OCI-LY7 (cell line): ENCODE measurements around the gene LENG1. TPM values are rescaled to one million over a fixed set of nuclear protein-coding genes. Genes with fewer than 3 reads are reported as not detected.

Experiments used
- BruUV-seq: library from RNA; stranded (reverse); fragments of 400-500 nt; replicated peaks from 2 replicates; lab custom pipeline; 2021; lab: Mats Ljungman, UMichigan
- CTCF ChIA-PET: fragments of 300-600 bp; sonication (Branson Sonifier 250); formaldehyde crosslinking; loops from one replicate; lab custom pipeline; 2022; ENCODE audit warnings: antibody characterized with exemption; ENCODE audit not compliant: unreplicated experiment; lab: Charles Lee
- POLR2A ChIA-PET: fragments of 300-600 bp; sonication (Branson Sonifier 250); formaldehyde crosslinking; loops from one replicate; lab custom pipeline; 2022; ENCODE audit warnings: antibody characterized with exemption; lab: Charles Lee
- DNase-seq: peaks from one replicate; pipeline ENCODE4 v3.0.0-alpha.2; 2015; ENCODE audit warnings: low spot score
- H2AFZ ChIP-seq: fragments of 200-600 bp; sonication (generic), shearing (Covaris generic); 2 replicates; pipeline ENCODE4 v1.6.1; 2014; ENCODE audit warnings: mild to moderate bottlenecking, antibody characterized with exemption, low read length, moderate library complexity
- H3K27ac ChIP-seq: fragments of 200-600 bp; sonication (generic); 2 replicates; pipeline ENCODE4 v1.5.1; 2014; ENCODE audit warnings: mixed run types, low read depth, mild to moderate bottlenecking, moderate library complexity, low read length, inconsistent platforms; ENCODE audit not compliant: poor library complexity, severe bottlenecking
- H3K36me3 ChIP-seq: fragments of 200-600 bp; sonication (generic); 2 replicates; pipeline ENCODE4 v1.6.1; 2014; ENCODE audit warnings: mild to moderate bottlenecking, antibody characterized with exemption, low read length, moderate library complexity, mixed read lengths; ENCODE audit not compliant: insufficient read depth
- H3K4me1 ChIP-seq: fragments of 200-600 bp; sonication (generic); 2 replicates; pipeline ENCODE4 v1.5.1; 2014; ENCODE audit warnings: mild to moderate bottlenecking, low read length; ENCODE audit not compliant: insufficient read depth, poor library complexity, severe bottlenecking
- H3K4me2 ChIP-seq: fragments of 200-600 bp; sonication (generic); 2 replicates; pipeline ENCODE4 v1.6.1; 2014; ENCODE audit warnings: mild to moderate bottlenecking, low read length
- H3K4me3 ChIP-seq: fragments of 200-600 bp; sonication (generic); 2 replicates; pipeline ENCODE4 v1.5.1; 2014; ENCODE audit warnings: mild to moderate bottlenecking, low read depth, low read length; ENCODE audit not compliant: poor library complexity, severe bottlenecking
- H3K79me2 ChIP-seq: fragments of 200-600 bp; sonication (generic); 2 replicates; pipeline ENCODE4 v1.6.1; 2016; ENCODE audit warnings: low read depth, mild to moderate bottlenecking, low read length, moderate library complexity, mixed read lengths; ENCODE audit not compliant: insufficient read depth
- H3K9me2 ChIP-seq: fragments of 200-600 bp; sonication (generic); 2 replicates; pipeline ENCODE4 v1.6.1; 2016; ENCODE audit warnings: mild to moderate bottlenecking, low read length, mixed read lengths; ENCODE audit not compliant: insufficient read depth
- H3K9me3 ChIP-seq: fragments of 200-600 bp; sonication (generic); 2 replicates; pipeline ENCODE4 v1.6.1; 2014; ENCODE audit warnings: mild to moderate bottlenecking, mixed run types, low read length, mixed read lengths
- H4K20me1 ChIP-seq: fragments of 200-600 bp; sonication (generic); 2 replicates; pipeline ENCODE4 v1.6.1; 2014; ENCODE audit warnings: mild to moderate bottlenecking, antibody characterized with exemption, low read length, moderate library complexity, mixed read lengths; ENCODE audit not compliant: insufficient read depth
- EZH2phosphoT487 ChIP-seq: fragments of 200-600 bp; sonication (generic); IDR thresholded peaks from 2 replicates; pipeline ENCODE4 v1.6.1; 2018; ENCODE audit warnings: low read depth, borderline replicate concordance, mild to moderate bottlenecking, mixed run types, antibody characterized with exemption, low read length, moderate library complexity, mixed read lengths
- intact Hi-C: fragments of 100-400 bp; cut with micrococcal nuclease; formaldehyde crosslinking; loops from one replicate; pipeline ENCODE4 v1.10.0; 2022; ENCODE audit not compliant: unreplicated experiment
- total RNA-seq, 2 experiments: library from RNA; depleted of rRNA in 1 of 2; stranded (reverse); fragments of >200 nt in 1 of 2; shearing (Covaris generic) in 1 of 2; gene quantifications; 2 replicates each; pipeline ENCODE4 v1.2.3, GENCODE V29; 2014 to 2022
- TF ChIP-seq, protein P1 (sequence below): fragments of 200-600 bp; sonication (generic); conservative IDR thresholded peaks from 2 replicates; pipeline ENCODE4 v1.5.1; 2014; ENCODE audit warnings: mild to moderate bottlenecking, antibody characterized with exemption, low read length, moderate library complexity, mixed read lengths

The LENG1 gene
- total RNA-seq, 2 experiments from 2014 or later = 4.7 to 8.0 TPM

DNA sequence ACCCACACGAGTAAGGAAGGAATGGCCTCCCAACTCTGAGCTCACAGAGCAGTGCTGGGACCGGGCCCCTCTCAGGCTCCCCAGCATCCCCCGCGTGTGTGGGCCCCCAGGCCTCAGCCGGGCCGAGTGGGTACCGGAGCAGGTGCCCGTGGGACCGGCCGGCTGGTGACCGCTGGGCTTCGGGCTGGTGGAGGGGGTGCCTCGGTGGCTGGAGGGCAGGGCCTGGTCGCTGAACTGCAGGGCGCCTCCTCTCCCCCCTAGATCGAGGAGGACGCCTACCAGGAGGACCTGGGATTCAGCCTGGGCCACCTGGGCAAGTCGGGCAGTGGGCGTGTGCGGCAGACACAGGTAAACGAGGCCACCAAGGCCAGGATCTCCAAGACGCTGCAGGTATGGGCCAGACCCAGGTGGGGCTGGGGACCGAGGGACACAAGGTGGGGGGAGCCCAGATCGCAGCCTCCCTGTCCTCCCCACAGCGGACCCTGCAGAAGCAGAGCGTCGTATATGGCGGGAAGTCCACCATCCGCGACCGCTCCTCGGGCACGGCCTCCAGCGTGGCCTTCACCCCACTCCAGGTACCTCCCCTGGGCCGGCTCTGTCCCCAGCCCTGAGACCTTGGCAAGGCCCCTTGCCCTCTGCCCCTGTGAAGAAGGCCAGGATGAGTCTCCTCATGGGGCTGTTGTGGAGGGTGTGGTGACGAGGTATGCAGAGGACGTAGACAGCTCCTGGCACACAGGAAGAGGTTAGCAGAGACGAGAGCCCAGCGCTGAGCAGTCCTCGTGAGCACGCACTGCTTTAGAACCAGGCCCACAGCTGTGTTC lies 30.5 kb downstream of the LENG1 start:
- TF ChIP-seq EZH2phosphoT487 = no peak
- TF ChIP-seq, protein P1, sequence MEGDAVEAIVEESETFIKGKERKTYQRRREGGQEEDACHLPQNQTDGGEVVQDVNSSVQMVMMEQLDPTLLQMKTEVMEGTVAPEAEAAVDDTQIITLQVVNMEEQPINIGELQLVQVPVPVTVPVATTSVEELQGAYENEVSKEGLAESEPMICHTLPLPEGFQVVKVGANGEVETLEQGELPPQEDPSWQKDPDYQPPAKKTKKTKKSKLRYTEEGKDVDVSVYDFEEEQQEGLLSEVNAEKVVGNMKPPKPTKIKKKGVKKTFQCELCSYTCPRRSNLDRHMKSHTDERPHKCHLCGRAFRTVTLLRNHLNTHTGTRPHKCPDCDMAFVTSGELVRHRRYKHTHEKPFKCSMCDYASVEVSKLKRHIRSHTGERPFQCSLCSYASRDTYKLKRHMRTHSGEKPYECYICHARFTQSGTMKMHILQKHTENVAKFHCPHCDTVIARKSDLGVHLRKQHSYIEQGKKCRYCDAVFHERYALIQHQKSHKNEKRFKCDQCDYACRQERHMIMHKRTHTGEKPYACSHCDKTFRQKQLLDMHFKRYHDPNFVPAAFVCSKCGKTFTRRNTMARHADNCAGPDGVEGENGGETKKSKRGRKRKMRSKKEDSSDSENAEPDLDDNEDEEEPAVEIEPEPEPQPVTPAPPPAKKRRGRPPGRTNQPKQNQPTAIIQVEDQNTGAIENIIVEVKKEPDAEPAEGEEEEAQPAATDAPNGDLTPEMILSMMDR = no peak
- Histone ChIP-seq H3K27ac (no peak overlapping the region), H2AFZ (no peak overlapping the region), H4K20me1 (no peaks in the 10 kb centered on the region), H3K79me2 (no peaks in the 10 kb centered on the region), H3K4me3 (no peak overlapping the region), H3K4me1 (no peaks in the 10 kb centered on the region), H3K4me2 (no peak overlapping the region), H3K9me2 (no peaks in the 10 kb centered on the region), H3K36me3 (peaks cover 64% of the 10 kb centered on the region), H3K9me3 (no peaks in the 10 kb centered on the region)
- ChIA-PET CTCF (no interaction called here), POLR2A (no interaction called here)
- intact Hi-C loops = no loop called here
- no peak for DNase-seq
- BruUV-seq = no TSS peak

DNA sequence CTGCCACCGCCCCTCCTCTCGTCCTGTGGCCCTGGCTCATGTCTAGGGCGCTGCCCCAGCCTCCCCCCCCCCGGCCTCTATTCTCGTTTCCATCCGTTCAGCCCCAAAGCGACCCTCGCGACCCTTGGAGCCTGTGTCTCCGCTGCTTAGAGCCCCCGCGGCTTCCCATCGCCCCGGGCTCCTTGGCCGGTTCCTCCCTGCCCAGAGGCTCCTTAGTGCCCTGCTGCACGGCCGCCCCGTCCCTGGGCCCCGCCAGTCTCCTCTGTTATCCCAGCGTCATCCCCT lies 31.1 kb downstream of the LENG1 start:
- CTCF ChIA-PET = no interaction called here
- Histone ChIP-seq H3K4me2 (no peak overlapping the region), H3K4me1 (no peaks in the 10 kb centered on the region), H3K9me2 (no peaks in the 10 kb centered on the region), H3K36me3 (peaks cover 70% of the 10 kb centered on the region), H4K20me1 (no peaks in the 10 kb centered on the region), H3K9me3 (no peaks in the 10 kb centered on the region), H3K27ac (no peak overlapping the region), H2AFZ (no peak overlapping the region), H3K4me3 (no peak overlapping the region), H3K79me2 (no peaks in the 10 kb centered on the region)
- TF ChIP-seq, protein P1 = no peak
- TF ChIP-seq EZH2phosphoT487 = no peak
- intact Hi-C loops = no loop called here
- DNase-seq = no peak
- POLR2A ChIA-PET = no interaction called here
- no TSS peak for BruUV-seq

DNA sequence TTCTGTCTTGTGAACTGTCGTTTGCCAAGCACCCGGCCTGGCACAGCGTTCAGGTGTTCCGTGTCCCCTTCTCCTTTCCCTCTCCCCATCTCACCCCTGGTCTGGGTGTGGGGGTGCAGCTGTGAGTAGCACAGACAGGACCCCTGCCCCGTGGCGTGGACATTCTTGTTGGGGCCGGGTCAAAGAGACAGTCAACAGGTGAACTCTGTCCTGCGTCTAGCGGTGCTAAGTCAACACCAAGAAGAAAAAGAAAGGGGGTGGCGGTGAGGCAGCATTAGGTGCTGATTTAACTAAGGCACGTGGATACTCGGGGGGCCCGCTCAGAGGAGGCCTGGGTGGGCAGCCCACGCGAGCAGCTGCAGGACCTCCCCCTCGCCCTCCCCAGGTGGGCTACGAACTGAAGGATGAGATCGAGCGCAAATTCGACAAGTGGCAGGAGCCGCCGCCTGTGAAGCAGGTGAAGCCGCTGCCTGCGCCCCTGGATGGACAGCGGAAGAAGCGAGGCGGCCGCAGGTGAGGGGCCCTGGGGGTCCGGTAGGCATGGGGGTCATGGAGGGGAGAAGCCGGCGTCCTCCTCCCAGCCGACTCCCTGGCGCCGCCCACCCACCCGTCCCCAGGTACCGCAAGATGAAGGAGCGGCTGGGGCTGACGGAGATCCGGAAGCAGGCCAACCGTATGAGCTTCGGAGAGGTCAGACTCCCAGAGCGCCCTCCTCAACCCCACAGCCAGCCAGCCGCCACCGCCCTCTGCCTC lies 31.7 kb downstream of the LENG1 start:
- ChIA-PET POLR2A (no interaction called here), CTCF (no interaction called here)
- no peak for DNase-seq
- intact Hi-C loops = no loop called here
- H2AFZ ChIP-seq = no peak overlapping the region
- no peak overlapping the region for H3K27ac ChIP-seq
- no peaks in the 10 kb centered on the region for H3K9me3 ChIP-seq
- H3K4me3 ChIP-seq = no peak overlapping the region
- BruUV-seq = no TSS peak
- H3K9me2 ChIP-seq = no peaks in the 10 kb centered on the region
- H3K79me2 ChIP-seq = no peaks in the 10 kb centered on the region
- TF ChIP-seq, protein P1 = no peak
- TF ChIP-seq EZH2phosphoT487 = no peak
- H3K4me1 ChIP-seq = no peaks in the 10 kb centered on the region
- H3K4me2 ChIP-seq = no peak overlapping the region
- H3K36me3 ChIP-seq = peaks cover 75% of the 10 kb centered on the region
- no peaks in the 10 kb centered on the region for H4K20me1 ChIP-seq
